ENCODE results near the gene CAMTA1.

- TF ChIP-seq POLR2A (IDR thresholded peaks at IDR 0.05) (no peak), CTCF (IDR thresholded peaks at IDR 0.05) (no peak), POLR2AphosphoS5 (IDR thresholded peaks at IDR 0.05) (no peak)
These were observed 657.7 kb downstream of the CAMTA1 start for GRCh38 chr1:7442918-7443317.

Data from stomach (tissue), 4 donors.